Inflammatory macrophage (primary cell): Measurements from ENCODE around the gene TNFRSF6B.
A peak's percentile ranks its signal among the peaks of the same experiment; 100 is the strongest.
"Not testable (repeated sequence)": the region's sequence is repeated elsewhere in the genome, so short reads cannot be mapped to it uniquely, and the experiment has no call there.

Experiments used
- DNase-seq, 2 donors: peaks; one replicate each; pipeline ENCODE4 v3.0.0-alpha.2; 2020 to 2022

TNFRSF6B gene

DNA sequence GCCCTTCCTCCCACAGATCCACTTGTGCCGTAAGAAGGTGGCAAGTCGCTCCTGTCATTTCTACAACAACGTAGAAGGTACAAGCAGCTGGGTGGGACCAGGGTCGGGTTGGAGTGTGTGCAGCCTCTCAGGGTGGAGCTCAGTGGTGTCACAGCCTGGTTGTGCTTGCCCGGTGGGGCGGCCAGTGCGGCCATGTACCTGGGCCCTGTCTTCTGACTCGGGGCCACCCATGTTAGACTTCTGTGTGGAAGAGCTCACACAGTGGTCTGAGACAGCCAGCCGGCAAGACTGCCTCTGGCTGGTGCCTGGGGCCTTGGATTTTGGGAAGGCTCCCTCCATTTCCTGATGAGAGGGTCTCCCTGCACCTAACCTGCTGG, 33.7 kb upstream of the TNFRSF6B start:
- DNase-seq = no peak

DNA sequence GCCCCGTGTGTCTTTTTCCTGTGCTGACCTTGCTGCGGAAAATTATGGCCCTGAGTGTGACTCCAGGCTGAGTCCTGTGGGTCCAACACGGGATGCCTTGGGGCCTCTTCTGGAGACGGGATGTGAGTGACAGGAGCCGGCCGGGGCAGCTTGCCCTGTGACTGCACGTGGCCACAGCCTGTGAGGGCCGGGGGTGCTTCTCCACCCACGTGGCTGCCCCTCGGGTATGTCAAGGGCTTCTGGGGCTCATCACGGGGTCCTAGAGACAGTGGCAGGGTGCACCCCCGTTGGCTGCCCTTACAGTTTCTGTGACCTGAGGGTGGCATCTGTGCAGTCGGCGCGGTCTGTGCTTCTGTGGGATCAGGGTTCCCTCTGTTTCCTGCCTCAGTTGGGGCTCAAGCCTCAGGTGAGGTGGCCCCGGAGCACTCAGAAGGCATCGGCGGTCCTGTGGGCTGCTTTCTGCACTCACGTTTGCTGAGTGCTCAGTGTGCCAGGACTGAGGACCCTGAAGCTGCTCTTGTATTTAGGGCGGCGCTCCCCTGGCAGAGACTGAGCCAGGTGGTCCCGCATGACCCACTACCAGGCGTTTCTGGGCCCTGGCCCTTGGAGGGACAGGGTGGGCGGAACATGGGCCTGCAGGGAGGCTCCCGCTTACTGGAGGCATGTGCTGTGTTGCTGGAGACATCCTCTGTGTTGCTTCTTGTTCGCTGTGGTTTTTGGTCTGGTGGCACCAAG, 33.0 kb upstream of the TNFRSF6B start:
- no peak for DNase-seq

DNA sequence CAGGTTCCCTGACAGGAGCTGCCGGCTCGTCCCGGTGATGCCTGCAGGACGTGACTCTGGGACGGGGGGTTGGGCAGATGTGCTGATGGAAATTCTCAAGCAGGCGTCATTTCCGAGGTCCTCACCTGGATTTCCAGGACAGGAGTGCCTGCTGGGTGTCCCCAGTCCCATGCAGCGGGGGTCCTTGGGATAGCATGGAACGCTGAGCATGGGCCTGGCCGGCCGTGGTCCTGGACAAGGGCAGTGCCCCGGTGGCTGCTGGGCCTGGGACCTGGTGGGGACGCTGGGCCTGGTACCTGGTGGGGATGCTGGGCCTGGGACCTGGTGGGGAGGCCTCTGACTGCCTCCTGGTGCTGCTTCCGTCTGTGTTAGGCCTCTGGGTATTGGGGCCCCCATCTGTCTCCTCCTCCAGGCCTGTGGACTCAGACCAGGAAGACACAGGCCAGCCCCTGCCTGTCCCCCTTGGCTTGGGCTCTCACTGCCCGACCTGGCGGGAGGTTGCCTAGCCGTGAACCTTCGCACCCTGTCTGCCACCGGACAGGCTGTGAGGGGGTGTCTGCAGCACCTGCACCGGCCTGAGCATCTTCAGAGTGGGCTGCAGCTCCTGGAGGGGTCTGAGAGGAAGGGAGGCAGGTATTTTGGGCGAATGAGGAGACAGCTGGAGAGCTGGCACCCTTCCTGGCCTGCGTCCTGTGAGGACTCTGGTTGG, 32.2 kb upstream of the TNFRSF6B start:
- no peak for DNase-seq

DNA sequence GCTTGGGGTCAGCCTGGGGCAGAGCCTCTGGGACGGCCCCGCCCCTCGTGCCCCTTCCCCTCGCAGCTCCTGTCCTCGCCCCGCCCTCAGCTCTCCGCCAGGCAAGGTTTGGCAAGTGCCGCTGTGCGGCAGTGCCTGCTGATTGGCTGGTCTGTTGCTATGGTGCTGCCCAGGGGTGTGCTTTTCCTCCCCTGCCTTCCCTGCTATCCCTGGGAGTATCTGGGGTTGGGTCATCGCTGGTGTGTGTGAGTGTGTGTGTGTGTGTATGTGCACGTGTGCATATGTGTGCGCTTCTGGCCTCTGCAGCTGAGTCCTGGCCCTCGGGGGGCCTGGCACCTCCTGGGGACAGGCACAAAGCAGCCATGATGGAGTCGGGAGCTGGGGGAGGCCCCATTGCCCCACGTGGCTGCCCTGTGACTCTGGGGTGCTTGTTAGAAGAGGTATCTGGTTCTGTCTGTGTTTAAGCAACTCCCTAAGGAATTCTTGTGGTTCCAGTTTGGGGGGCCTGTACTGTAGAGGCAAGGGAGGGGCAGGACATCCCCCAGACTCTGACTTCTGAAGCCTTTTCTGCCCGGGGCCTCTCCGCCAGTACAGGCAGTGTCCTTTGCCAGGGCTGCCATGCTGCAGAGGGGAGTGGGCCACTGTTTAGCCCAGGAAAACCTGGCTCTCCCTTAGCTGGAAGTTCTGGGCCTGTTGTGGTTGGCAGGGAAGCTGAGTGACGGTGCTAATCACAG, 31.4 kb upstream of the TNFRSF6B start:
- DNase-seq = no peak

DNA sequence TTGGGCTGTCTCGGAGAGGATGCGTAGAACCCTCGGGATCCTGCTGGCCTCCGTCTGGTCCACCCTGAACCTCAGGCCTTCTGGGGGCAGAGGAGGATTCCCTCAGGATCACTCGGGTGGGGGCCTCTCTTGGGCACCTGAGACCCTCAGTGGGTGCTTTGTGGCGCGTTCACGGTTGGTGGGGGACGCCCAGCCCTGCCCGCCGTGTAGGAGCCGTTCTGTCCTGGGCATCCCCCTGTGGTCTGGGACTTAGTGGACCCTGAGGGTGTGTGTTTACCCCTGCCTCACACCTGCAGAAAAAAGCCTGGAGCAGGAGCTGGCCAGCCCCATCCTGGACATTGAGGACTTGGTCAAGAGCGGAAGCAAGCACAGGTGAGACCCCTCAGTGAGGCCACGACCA, 30.7 kb upstream of the TNFRSF6B start:
- no peak for DNase-seq

DNA sequence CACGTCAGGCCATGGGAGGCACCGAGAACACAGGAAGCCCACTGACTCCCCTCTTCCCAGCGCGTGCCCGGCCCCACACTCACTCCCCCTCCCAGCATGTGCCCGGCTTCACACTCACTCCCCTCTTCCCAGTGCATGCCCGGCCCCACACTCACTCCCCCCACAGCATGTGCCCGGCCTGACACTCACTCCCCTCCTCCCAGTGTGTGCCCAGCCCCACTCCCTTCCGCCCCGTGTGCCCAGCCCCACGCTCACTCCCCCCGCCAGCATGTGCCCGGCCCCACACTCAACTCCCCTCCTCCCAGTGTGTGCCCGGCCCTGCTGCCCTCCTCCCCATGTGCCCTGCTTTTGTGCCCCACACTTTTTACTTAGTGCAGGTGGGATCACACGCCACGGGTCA, 28.6 kb upstream of the TNFRSF6B start:
- DNase-seq = no peak

DNA sequence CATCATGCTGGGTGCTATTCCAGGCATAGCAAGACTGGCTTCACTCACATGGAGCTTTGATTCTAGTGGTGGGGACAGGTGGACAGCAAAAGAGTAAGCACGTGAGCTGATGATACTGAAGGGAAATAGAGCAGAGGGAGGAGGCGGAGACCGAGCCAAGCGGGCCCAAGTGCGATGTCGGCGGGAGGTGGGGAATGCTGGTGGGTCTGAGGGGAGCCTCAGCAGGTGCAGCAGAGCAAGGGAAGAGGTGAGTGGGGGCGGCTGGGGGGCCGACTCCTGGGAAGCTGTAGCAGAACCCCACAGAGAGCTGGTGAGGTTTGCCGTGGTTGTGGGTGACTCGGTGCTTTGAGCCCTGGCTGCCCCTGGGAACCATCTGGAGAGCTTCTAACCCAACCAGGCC, 28.1 kb upstream of the TNFRSF6B start:
- DNase-seq = no peak

DNA sequence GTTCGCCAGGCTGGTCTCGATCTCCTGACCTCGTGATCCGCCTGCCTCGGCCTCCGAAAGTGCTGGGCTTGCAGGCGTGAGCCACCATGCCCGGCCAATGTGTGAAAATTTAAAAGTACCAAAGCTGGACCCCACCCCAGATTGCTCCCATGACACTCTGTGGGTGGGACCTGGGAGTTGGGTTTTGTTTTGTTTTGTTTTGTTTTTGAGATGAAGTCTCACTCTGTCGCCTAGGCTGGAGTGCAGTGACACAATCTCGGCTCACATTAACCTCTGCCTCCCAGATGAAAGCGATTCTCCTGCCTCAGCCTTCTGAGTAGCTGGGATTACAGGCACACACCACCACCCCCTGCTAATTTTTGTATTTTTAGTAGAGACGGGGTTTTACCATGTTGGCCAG, 24.8 kb upstream of the TNFRSF6B start:
- DNase-seq = not testable (repeated sequence)

DNA sequence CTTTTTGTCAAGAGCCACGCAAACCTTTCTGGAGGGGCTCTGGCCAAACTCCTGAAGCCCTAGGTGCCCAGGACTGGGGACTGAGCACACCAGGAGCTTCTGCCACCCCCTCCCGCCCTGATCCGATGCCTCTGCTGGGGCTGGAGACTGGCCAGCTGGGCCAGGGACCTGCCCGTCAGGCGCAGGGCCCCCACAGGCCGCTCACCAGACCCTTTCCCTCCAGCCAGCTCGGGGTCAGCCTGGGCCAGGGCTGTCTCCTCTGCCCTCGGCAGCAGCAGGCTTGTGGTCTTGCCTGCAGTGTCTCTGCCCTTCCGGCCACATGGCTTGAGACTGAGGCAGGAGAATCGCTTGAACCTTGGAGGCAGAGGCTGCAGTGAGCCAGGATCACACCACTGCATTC, 23.8 kb upstream of the TNFRSF6B start:
- no peak for DNase-seq

DNA sequence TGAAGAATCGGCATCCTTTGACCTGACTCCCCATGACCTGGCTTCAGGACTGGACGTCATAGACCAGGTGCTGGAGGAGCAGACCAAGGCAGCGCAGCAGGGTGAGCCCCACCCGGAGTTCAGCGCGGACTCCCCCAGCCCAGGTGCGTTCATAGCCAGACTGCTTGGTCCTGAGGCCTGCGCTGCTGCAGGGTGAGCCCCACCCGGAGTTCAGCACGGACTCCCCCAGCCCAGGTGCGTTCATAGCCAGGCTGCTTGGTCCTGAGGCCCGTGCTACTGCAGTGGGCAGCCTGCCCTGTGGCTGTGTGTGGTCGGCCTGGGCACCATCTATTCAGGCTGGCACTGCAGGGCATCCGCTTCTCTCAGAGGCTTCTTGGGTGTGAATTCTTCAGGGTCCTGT, 22.5 kb upstream of the TNFRSF6B start:
- no peak for DNase-seq

DNA sequence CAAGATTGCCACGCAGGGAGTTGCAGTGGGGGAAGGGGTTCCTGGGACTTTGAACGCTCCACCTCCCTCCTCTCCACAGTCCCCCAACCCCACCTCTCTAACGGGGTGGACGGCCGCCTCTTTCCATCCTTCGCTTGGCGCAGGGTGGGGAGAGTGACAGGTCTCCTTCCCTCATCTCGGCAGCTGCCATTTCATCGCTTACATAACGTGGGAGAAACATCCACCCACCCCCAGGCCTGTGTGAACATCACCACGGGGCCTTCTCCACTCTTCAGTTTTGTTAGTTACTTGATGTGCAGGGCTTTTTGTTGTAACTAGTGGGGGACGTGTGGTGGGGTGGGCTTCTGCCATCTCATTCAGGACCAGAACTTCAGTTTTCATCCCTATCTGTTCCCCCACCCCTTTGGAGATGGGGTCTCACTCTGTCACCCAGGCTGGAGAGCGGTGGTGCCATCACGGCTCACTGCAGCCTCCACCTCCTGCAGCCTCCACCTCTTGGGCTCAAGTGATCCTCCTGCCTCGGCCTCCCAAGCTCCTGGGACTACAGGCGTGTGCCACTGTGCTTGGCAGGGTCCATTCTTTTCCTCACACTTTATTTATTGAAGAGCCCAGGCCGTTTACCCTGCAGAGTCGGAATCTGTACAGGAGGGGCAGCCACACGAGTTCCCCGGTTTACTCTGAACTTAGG, 20.6 kb upstream of the TNFRSF6B start:
- no peak for DNase-seq

DNA sequence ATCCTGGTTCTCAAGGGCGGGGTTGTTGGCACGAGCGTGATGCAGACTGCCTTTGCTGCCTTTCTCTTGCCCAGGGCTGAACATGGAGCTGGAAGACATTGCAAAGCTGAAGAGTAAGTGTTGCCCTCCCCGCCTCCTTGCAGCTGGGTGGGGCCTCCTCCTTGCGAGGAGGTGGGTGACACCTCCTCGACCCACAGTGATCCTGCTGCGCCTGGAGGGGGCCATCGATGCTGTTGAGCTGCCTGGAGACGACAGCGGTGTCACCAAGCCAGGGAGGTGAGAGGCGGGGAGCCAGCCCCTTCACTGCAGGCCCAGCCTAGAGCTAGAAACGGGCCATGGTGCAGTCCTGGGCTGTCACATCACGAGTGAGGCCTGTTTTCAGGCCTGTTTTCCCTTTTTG, 18.4 kb upstream of the TNFRSF6B start:
- no peak for DNase-seq

DNA sequence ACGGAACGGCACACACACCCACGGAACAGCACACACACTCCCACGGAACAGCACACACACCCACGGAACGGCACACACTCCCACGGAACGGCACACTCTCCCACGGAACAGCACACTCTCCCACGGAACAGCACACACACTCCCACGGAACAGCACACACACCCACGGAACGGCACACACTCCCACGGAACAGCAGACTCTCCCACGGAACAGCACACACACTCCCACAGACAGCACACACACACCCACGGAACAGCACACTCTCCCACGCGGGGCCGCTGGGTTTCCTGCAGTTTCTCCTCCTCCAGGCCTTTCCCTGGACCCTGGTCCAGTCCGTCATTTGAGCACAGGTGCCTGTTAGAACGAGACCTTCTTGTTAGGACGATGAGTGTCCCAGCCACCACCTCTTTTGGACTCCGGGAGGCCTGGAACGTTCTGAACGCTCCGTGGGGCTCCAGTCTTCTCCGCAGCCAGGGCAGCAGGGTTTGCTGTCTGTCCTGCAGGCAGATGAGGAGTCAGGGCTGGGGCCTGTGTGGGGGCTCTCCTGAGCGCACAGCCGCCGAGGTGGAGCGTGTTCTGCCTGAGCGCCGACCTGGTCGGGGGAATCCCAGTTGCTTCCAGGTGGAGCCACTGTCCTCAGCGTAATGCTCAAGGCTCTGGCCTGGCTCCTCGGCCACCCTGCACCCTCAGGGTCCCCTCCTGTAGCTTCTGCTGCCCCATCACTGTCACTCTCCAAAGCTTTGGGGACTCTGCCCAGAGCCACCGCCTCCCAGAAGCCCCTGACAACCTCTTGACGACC, 17.6 kb upstream of the TNFRSF6B start:
- no peak for DNase-seq

DNA sequence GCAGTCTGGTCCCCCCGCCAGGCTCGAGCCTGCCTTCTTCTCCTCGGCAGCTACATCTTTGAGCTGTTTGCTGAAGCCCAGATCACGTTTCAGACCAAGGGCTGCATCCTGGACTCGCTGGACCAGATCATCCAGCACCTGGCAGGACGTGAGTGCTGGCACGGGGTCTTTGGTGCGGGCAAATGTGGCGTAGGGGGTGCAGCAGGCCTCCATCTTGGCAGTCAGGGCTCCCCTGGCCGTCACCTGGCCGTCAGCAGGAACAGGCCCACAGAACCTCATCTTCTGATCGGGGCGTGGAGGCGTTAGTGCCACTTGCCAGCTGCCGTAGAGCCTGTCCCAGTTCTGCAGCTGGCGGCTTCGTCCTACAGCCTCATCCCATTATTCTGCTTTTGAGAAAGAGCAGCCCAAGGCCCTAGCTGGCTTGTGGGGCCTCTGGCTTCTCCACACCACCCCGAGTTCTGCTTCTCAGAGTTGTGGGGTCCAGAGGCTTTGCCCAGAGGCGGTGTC, 16.6 kb upstream of the TNFRSF6B start:
- DNase-seq = no peak

DNA sequence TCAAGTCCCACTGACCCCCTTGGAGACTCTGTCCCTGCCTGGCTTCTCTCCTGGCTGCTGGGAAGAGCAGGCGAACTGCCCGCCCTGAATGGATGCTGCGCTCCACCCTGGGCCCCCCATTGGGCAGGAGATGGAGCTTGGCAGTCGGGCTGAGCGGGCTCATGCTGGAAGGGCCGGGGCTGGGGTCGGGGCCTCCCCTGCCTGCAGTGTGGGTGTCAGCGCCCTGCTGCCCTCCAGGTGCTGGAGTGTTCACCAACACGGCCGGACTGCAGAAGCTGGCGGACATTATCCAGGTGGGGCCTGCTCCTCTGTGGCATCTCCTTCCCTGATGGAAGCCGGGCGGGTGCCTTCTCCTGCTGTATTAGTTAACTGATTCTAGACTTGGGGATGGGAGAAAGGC, 16.0 kb upstream of the TNFRSF6B start:
- DNase-seq = no peak

DNA sequence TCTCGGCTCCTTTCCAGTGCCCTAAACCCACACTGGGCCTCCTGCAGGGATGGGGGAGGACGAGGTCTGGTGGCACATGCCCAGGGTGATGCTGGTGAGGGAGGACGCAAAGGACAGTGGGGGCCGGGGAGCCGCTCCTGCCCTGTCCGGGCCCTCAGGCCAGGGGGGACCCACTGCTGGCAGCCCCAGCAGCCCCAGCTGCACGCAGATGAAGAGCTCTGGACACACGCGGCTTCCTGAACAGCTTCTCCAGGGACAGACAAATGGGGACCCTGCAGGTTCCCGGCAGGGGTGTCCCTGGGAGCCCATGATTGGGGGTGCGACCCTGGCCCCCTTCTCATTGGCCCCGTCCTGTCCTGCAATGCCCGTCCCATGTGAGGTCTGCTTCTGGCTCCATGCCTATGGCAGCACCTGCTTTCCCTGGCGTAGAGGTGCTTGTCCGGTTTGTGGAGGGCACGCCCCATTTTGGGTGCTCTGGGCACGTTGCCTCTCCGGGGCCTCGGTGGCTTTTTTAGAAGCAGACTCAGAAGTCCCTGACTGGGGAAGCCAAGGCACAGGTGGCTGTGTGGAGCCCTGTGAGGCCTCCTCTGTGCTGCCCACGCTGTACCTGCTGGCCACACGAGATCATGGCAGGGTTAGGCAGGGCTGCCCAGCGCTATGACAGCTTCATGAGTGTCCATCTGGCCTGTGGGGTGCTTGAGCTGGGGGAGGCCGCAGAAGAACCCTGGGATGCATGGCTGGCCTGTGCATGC, 15.4 kb upstream of the TNFRSF6B start:
- no peak for DNase-seq

DNA sequence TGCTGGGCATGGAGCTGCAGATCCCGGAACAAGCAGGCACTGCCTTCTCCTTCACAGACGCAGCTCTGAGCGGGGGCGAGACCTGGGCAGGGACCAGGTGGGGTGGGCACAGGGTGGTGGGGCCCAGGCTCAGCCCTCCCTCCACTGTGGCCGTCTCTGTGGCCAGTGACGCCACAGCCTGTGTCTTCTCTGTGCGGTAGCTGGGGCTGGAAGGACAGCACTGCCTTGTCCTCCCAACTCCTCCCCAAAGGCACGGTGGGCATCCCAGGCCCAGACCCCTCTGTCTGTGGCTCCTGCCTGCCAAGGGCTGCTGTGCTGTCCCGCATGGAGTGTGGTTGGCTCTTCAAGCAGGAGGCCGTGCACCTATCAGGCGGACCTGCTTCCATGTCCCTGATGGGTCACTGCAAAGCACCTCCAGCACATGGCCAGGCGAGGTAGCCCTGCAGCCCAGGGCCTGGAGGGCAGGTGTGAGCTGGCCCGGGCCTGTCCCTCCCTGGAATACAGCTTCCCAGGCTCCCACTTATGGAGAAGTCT, 14.8 kb upstream of the TNFRSF6B start:
- DNase-seq = no peak

DNA sequence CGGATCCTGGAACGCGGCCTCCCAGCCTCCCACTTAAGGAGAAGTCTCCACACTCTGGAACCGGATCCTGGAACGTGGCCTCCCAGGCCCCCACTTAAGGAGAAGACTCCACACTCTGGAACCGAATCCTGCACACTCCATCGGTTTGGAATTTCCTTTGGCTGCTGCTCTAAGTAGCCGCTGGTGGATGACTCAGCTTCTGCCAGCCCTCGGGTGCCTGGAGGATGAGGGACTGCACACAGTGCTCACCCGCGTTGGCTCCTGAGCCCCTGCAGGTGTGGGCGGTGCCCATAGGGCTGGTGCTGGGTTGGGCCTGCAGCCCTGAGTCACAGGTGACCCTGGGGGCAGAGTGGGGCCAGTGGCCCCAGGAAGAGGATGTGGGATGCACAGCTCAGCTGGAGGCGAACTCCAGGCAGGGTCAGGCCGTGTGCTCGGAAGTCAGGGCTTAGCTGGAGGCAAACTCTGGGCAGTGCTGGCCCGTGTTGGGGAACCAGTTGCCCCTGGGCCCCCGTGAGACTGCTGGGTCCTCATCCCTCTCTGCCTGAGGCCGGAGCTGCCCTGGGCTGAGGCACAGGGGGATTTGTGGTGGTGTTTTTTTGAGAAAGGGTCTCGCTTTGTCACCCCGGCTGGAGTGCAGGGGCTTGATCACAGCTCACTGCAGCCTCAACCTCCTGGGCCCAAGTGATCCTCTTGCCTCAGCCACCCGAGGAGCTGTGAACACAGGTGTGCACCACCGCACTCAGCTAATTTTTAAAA, 13.9 kb upstream of the TNFRSF6B start:
- peak; percentile 19 to 29 for DNase-seq

DNA sequence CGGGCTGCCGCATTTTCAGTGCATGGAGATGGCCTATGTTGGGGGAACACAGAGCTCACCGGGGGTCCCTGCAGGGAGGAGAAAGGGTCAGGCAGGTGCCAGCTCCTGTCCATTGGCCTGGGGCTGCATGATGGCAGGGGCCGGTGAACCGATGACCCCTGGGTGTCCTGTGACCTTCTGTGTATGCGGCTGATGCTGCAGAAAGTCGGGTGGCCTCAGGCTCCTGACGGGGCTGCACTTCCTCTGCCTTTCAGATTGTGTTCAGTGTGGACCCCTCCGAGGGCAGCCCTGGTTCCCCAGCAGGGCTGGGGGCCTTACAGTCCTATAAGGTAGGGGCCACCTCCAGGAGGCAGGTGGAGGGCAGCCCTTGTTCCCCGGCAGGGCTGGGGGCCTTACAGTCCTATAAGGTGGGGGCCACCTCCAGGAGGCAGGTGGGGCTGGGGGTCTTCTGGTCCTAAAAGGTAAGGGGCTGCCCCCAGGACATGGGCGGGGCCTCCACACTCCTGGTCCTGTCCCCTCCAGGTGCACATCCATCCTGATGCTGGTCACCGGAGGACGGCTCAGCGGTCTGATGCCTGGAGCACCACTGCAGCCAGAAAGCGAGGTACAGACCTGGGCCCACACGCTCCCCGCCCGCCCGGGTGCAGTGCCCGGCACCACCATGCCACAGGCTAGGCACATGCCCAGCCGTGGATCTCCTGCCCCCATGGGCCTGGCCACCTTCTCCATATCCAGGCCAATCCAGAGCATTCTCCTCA, 11.0 kb upstream of the TNFRSF6B start:
- DNase-seq = no peak

DNA sequence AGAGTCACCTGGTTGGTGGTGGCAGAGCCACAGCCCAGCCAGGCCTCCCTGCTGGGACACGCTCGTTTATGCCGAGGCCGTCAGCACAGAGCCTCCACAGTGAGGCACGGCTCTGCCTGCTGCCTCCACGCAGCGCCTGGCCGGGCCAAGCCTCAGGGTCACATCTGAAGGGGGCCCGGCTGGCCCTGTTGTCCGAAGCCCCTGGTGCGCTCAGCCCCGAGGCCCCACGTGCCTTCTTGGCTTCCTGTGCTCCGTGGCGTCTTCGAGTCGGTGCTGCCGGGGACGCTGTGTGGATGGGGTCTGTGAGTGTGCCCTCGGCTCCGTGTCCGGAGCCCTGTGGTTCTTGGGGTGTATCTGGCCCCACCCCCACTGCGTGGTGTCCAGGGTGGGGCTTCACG, 10.4 kb upstream of the TNFRSF6B start:
- no peak for DNase-seq
